Right atrium auricular region (tissue), 2 donors: ENCODE data around the gene SNRPD3. TPM values are rescaled to one million over a fixed set of nuclear protein-coding genes. Genes with fewer than 3 reads are reported as not detected.

ENCODE experiments used
- DNase-seq: peaks from one replicate; pipeline ENCODE4 v3.0.0-alpha.2; 2019; ENCODE audit warnings: low spot score
- H3K27ac ChIP-seq, 2 donors: fragments of 200-600 bp; sonication (generic); 1 replicate in 1 of 2; 2 replicates in 1 of 2; pipeline ENCODE4 v1.5.1; 2016 to 2019
- H3K27me3 ChIP-seq, 2 donors: fragments of 200-600 bp; sonication (generic); one replicate each; pipeline versions ENCODE4 v1.5.1 to v1.6.0; 2017 to 2019
- H3K36me3 ChIP-seq: fragments of 200-600 bp; sonication (generic); one replicate; pipeline ENCODE4 v1.5.1; 2016
- H3K4me1 ChIP-seq, 2 donors: fragments of 200-600 bp; sonication (generic); one replicate each; pipeline versions ENCODE4 v1.5.1 to v1.6.0; 2017 to 2019
- H3K4me3 ChIP-seq, 2 donors: fragments of 200-600 bp; sonication (generic); 1 replicate in 1 of 2; 2 replicates in 1 of 2; pipeline ENCODE4 v1.5.1; 2017 to 2019; ENCODE audit warnings: mild to moderate bottlenecking in 1 of 2, moderate library complexity in 1 of 2
- H3K9me3 ChIP-seq, 2 donors: fragments of 200-600 bp; sonication (generic); one replicate each; pipeline ENCODE4 v1.5.1; 2019
- CTCF ChIP-seq, 2 donors: fragments of 200-600 bp; sonication (generic); IDR thresholded peaks; one replicate each; pipeline ENCODE4 v1.5.1; 2019; ENCODE audit warnings: antibody characterized with exemption in 2 of 2
- total RNA-seq, 2 donors: library from RNA; depleted of rRNA; stranded (reverse); fragments of >200 nt; gene quantifications; one replicate each; pipeline ENCODE4 v1.1.0, GENCODE V29; 2016

SNRPD3 gene
- total RNA-seq, 2 donors from 2014 or later: 100 to 125 TPM

- no peak for DNase-seq
- TF ChIP-seq CTCF (IDR thresholded peaks at IDR 0.05): no peak
- H3K36me3 ChIP-seq: peaks cover 34% of the 10 kb centered on the region
- peaks cover 0 to 46% of the 10 kb centered on the region in 2 donors for H3K4me1 ChIP-seq
- H3K27me3 ChIP-seq: no peaks in the 10 kb centered on the region
- no peak overlapping the region for H3K4me3 ChIP-seq
- H3K9me3 ChIP-seq: no peaks in the 10 kb centered on the region
- H3K27ac ChIP-seq: peak overlapping the region; percentile 49 to 82
These were observed 9.3 kb downstream of the SNRPD3 start for GRCh38 chr22:24565077-24565476.

GRCh38 chr22:24566899-24567511 is 11.2 kb downstream of the SNRPD3 start:
- TF ChIP-seq CTCF (IDR thresholded peaks at IDR 0.05): no peak
- peak overlapping the region; percentile 14 to 19 for H3K27ac ChIP-seq
- peaks cover 0 to 43% of the 10 kb centered on the region in 2 donors for H3K4me1 ChIP-seq

GRCh38 chr22:24567668-24568067 is 11.9 kb downstream of the SNRPD3 start:
- peak overlapping the region in 1 of 2 donors; percentile 19 for H3K27ac ChIP-seq
- peaks cover 44% of the 10 kb centered on the region for H3K36me3 ChIP-seq
- peaks cover 0 to 36% of the 10 kb centered on the region in 2 donors for H3K4me1 ChIP-seq

More at GRCh38 chr22:24566899-24567511, 11.2 kb downstream of the SNRPD3 start:
- H3K4me3 ChIP-seq: no peak overlapping the region
- no peaks in the 10 kb centered on the region for H3K9me3 ChIP-seq
- no peaks in the 10 kb centered on the region for H3K27me3 ChIP-seq
- no peak for DNase-seq
- peaks cover 37% of the 10 kb centered on the region for H3K36me3 ChIP-seq

GRCh38 chr22:24571266-24571665 is 15.5 kb downstream of the SNRPD3 start:
- Histone ChIP-seq H3K27me3 (no peaks in the 10 kb centered on the region), H3K4me3 (no peak overlapping the region), H3K27ac (no peak overlapping the region), H3K36me3 (peaks cover 58% of the 10 kb centered on the region), H3K4me1 (peaks cover 0 to 12% of the 10 kb centered on the region in 2 donors), H3K9me3 (no peaks in the 10 kb centered on the region)
- no peak for TF ChIP-seq CTCF (IDR thresholded peaks at IDR 0.05)
- no peak for DNase-seq

More at GRCh38 chr22:24567668-24568067, 11.9 kb downstream of the SNRPD3 start:
- Histone ChIP-seq H3K4me3 (no peak overlapping the region), H3K27me3 (no peaks in the 10 kb centered on the region), H3K9me3 (no peaks in the 10 kb centered on the region)
- DNase-seq: no peak
- no peak for TF ChIP-seq CTCF (IDR thresholded peaks at IDR 0.05)

- no peaks in the 10 kb centered on the region for H3K9me3 ChIP-seq
- no peaks in the 10 kb centered on the region for H3K4me1 ChIP-seq
- no peak for TF ChIP-seq CTCF (IDR thresholded peaks at IDR 0.05)
- H3K4me3 ChIP-seq: no peak overlapping the region
- DNase-seq: no peak
- no peak overlapping the region for H3K27ac ChIP-seq
- H3K36me3 ChIP-seq: peaks cover 29% of the 10 kb centered on the region
- H3K27me3 ChIP-seq: no peaks in the 10 kb centered on the region
These were observed 21.0 kb downstream of the SNRPD3 start for GRCh38 chr22:24576778-24577177.
